Stimulated activated CD4-positive, alpha-beta T cell treated with anti-CD3 and anti-CD28 coated beads, TNF-alpha, amount 100 ng/mL, for 4 hours (primary cell): ENCODE measurements around the gene AKR7A2.
"Not testable (repeated sequence)": the region's sequence is repeated elsewhere in the genome, so short reads cannot be mapped to it uniquely, and the experiment has no call there.

Source experiments
- DNase-seq, 3 experiments: peaks; one replicate each; pipeline ENCODE4 v3.0.0-alpha.2; 2020; ENCODE audit warnings: low read depth in 3 of 3

The AKR7A2 gene

GRCh38 chr1:19307794-19308508, 4.0 kb downstream of the AKR7A2 start:
- no peak for DNase-seq

- DNase-seq = no peak
These were observed 5.0 kb downstream of the AKR7A2 start for GRCh38 chr1:19306941-19307340.

DNA sequence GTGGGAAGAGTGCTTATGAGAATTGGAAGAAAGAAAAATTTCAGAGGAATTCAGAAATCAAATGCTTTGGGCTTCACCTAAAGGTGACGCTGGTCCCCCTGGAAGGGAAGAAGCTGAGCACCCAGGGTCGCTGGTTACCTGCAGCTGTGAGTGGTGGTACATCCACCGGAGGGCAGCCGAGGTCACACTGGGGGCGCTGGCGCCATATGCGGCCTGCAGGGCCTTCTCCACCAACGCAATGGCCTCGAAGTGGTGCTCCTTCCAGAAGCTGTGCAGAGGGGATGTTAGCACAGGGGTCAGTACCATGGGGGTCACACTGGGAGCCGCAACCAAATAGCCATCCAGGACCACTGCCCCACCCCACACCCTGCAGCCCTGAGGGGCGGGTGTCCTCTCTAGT, 6.1 kb downstream of the AKR7A2 start:
- no peak for DNase-seq

DNA sequence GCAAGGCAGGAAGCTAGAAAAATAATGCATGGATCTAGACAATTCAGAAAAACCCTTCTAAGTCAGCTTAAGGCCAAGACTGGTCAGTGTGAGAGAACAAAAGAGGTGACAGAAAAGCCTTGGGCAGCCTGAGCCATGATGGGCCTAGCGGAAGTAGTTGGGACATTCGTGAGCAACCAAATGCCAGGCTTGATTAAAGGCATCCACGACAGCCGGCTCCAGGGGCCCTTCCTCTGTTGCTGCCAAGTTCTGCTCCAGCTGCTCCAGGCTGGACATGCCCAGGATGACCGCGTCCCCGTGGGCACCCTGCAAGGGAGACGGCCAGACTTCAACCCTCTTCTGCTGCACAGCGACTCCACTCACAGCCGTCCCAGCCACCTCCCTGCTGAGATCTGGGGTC, 7.9 kb downstream of the AKR7A2 start:
- not testable (repeated sequence) for DNase-seq

DNA sequence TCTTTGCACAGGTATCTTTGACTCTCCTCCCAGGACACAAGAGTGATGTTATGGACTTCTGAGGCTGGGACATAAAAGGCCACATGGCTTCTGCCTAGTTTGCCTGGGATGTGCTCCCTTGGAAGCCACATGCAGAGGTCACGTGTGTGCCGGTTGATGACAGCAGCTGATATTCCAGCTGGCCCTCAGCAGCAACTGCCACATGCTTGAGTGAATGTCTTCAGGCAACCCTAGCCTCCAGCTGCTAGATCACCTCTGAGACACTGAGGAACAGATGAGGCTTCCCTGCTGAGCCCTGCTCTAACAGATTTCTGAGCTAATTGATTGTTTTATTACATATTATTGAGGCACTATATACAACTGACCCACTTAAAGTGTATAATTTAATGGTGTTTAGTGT, 11.7 kb downstream of the AKR7A2 start:
- DNase-seq = no peak

- DNase-seq = no peak
These were observed 17.3 kb downstream of the AKR7A2 start for GRCh38 chr1:19294638-19295037.

DNA sequence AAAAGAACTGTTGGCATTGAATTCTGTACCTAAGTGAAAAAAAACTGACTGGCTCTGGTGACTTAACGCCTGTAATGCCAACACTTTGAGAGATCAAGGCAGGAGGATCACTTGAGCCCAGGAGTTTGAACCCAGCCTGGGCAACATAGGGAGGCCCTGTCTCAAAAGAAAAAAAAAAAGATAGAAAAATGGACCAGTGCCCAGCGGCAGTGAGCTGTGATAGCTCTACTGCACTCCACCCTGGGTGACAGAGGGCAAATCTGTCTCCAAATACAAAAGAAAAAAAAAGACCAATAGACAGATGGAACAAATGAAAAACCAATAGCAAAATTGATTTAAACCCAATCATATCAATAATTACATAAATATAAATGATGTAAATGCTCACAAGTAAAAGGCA, 22.7 kb downstream of the AKR7A2 start:
- no peak for DNase-seq

DNA sequence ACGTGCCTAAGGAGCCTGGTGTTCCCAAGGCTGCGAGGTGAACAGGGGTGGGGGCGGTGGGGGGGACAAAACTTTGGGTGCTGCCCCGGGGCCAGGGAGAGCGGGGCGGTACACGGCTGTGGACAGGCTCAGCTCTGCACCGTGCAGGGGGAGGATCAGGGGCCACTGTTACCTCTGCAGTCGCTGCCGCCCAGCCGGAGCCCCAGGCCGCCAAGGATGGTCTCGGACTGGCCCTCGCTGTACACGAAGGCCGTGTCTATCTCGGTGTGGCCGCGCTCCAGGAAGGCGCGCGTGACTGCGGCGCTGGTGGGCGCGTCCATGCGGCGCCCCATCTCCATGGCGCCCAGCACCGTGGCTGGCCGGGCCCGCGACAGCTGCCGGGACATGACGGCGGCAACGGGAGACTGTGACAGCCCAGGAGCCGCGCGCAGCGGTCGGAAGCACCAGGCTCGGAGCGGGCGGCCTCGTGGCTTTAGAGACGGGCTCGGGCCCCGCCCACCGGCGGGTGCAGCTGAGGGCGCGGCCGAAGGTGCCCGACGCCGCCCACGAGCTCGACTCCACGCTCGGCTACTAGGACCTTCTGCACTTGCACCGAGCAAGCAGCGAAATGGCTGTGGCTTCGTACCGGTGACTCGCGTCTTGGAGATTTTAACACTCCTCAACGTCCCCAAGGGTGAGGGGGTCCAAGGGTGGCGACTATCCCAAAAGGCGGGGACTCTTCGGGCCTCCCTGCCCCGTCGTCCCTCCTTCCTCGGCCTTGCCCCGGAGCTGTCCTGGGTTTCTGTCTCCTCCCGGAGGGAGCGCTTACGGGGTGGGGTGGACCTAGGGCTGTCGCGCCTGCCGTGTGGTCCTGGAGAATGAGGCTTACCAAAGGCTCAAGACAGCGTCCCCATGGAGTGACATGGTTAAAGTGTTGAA, 23.4 kb downstream of the AKR7A2 start, which contains the start of gene AKR7A3:
TSS of gene AKR7A3 (minus strand) at position 447 of the 918 bp plus-strand sequence. CDS start at position 386, 61 bp downstream.
- peak; percentile 20 to 25 (median 23) for DNase-seq

DNA sequence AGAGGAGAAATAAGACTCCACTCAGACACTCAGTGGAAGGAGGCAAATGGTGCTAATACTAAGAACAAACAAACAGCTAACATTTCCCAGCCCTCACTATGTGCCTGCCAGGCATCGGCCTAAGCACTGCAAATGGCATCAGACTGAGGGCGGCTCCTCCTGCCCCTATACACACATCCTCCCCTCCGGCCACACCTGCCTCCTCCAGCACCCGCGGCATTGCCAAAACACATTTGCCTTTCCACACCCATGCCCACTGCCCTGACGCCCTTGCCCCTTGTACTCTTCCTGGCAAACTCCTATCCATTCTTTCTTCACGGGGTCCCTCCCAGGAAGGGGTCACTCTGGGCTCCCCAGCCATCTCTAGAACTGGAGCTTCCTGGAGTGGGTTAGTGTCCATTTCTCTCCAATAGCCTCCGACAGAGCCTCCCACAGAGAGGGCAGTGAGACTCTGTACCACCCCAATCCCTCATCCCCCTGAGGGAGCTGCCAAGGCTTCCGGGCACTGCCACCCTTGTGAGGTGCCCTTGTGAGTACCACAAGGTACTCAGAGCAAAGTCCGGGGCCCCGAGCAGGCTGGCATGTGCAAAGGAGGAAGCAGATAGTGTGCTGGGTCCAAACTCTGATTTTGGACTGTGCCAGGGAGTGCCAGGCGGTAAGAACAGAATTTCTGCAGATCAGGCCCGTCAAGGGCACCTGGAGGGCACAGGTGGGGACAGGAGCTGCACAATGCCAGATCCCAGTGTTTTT, 24.3 kb downstream of the AKR7A2 start:
- no peak for DNase-seq

- not testable (repeated sequence) for DNase-seq
These were observed 26.1 kb downstream of the AKR7A2 start for GRCh38 chr1:19285807-19286206.

- DNase-seq = not testable (repeated sequence)
These were observed 26.6 kb downstream of the AKR7A2 start for GRCh38 chr1:19285366-19285765.

- DNase-seq = no peak
These were observed 27.1 kb downstream of the AKR7A2 start for GRCh38 chr1:19284881-19285280.

- no peak for DNase-seq
These were observed 28.1 kb downstream of the AKR7A2 start for GRCh38 chr1:19283891-19284290.

- DNase-seq = no peak
These were observed 37.3 kb downstream of the AKR7A2 start for GRCh38 chr1:19274636-19275035.

DNA sequence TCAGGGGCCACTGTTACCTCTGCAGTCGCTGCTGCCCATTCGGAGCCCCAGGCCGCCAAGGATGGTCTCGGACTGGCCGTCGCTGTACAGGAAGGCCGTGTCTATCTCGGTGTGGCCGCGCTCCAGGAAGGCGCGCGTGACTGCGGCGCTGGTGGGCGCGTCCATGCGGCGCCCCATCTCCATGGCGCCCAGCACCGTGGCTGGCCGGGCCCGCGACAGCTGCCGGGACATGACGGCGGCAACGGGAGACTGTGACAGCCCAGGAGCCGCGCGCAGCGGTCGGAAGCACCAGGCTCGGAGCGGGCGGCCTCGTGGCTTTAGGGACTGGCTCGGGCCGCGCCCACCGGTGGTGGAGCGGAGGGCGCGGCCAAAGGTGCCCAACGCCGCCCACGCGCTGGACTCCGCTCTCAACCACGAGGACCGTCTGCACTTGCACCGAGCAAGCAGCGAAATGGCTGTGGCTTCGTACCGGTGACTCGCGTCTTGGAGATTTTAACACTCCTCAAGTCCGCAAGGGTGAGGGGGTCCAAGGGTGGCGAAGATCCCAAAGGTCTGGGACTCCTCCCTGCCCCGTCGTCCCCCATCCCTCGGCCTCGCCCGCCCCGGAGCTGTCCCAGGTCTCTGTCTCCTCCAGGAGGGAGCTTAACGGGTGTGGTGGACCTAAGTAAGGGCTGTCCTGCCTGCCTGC, 38.0 kb downstream of the AKR7A2 start:
- not testable (repeated sequence) for DNase-seq

DNA sequence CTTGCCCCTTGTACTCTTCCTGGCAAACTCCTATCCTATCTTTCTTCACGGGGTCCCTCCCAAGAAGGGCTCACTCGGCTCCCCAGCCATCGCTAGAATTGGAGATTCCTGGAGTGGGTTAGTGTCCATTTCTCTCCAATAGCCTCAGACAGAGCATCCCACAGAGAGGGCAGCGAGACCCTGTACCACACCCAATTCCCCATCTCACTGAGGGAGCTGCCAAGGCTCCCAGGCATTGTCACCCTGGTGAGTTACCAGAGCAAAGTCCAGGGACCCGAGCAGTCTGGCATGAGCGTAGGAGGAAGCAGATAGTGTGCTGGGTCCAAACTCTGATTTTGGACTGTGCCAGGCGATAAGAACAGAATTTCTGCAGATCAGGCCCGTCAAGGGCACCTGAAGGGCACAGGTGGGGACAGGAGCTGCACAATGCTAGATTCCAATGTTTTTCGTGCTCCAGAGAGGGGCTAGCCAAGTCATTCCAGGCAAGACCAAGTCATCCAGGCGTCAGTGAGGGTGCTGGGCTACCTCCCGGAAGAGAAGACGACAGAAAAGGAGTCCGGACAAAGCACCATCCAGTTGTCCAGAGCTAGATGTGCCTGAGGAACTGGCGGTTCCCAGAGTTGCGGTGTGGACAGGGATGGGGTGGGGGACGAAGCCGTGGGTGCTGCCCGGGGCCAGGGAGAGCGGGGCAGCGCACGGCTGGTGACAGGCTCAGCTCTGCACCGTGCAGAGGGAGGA, 38.7 kb downstream of the AKR7A2 start:
- DNase-seq = no peak

DNA sequence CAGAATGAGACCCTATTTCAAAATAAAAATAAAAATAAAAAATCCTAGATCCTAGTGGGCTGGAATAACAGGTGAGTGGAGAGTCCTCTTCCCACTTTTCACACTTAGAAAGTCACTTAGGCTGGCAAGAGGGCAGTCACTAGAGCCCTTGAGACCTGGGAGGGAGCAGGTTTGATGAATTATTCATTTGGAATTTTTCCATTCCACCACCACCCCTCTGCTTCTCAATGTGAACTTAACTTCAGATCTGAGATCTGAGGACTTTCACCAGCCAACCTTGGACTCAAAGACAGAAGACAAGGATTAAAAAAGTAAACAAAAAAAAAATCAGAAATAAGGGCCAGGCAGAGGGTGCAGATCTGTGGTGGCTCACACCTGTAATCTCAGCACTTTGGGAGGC, 39.9 kb downstream of the AKR7A2 start:
- DNase-seq = no peak

GRCh38 chr1:19270343-19270730, 41.6 kb downstream of the AKR7A2 start:
- not testable (repeated sequence) for DNase-seq

DNA sequence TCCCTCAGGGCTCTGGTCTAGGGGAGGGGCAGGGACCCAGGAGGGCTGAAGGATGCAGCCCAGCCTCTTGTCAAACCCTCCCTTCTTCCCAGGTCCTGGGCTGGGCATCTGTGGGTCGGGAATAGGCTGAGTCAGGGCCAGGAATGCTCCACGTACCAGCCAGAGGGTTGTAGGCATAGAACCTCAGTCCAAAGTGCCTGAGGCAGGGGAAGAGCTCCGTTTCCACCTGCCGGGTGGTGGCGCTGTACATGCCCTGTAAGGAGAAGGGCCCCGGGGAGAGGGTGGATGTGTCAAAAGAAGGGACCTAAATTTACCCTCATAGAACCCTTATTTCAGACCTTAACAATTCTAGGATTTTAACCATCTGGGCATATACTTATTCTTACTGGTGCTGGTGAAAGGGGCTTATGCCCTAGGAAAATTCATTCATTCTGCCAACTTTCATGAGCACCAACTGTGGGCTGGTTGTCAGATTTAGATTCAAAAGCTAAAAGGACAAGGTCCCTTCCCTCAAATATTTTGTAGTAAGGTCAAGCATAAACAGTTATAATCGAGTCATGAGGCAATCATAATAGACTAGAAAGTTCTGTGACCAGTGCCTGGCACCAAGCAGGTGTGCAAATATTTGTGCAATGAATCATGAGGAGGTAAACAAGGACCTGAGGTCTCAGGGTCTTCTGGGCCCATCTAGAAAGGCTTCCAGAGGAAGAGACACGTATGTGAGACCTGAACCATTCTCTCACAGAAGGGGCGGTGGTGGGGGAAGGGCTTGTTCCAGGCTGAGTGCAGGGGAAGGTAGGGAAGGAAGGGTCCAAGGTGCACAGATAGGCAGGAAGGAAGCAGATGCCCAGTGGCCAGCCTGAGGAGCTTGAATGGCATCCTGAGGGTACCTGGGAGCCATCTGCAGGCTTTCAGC, 42.3 kb downstream of the AKR7A2 start:
- DNase-seq = not testable (repeated sequence)

GRCh38 chr1:19268445-19268844, 43.5 kb downstream of the AKR7A2 start:
- no peak for DNase-seq
